ENCODE data around the gene FOXL1. TPM values are rescaled to one million over a fixed set of nuclear protein-coding genes. Genes with fewer than 3 reads are reported as not detected.

FOXL1 gene
- total RNA-seq, 6 experiments from 2014 or later, result 0.15 to 0.74 (median 0.46) TPM; not detected in 2

DNA sequence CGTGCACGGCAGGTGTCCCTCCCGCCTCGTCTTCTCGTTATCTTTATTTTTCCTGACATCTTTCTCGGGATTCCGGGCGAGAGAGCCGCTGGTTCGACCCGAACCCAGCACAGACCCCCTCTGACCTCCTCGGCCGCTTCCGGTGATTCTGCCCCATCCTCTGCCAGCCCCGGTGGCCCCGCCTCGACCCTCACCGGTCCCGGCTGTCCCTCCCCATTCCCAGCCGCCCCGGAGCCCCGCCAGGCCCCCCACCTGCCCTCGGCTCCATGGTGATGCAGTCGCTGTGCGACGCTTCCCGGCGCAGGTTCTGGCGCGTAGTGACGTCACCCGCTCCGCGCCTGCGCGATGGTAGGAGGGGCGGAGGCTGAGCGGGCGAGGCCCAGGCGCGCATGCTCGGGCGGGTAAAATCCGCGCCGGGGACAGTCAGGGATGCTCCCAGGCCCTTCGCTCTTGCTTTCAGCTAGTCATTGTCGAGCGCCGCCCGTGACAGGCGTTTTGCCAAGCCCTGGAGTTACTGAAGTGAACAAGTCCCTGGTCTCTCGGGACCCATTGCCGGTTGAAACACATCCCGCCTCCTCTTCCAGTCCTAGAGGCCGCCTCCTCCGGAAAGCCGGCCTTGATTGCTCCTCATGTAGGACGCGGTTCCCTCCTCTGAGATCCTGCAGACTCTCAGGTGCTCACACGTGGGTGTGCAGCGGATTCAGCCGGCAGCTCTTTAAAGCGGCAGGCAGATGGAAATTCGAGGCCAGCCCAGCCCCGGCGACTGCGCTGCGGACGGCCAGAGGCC, 23.2 kb upstream of the FOXL1 start, which contains the start of gene MTHFSD:
Gene MTHFSD (minus strand): TSS at position 319 of the 787 bp plus-strand sequence. CDS start 51 bp downstream, at position 268.
- WGBS (ENCODE audit: insufficient coverage, low coverage, low lambda C conversion rate, missing lambda C conversion rate), result 5% methylated on average over 25 of the region's 70 CpGs
- no peaks in the 10 kb centered on the region for H3K9me3 ChIP-seq
- peak; percentile 94 to 99 (median 98) for ATAC-seq
- no peaks in the 10 kb centered on the region for H3K27me3 ChIP-seq
- peak; percentile 94 to 95 (median 94) for DNase-seq
- peaks cover 0 to 10% (median 4%) of the 10 kb centered on the region in 4 donors for H3K4me1 ChIP-seq
- H3K27ac ChIP-seq, result peak within 1 kb of the TSS; percentile 73 to 84 (median 76)
- no peaks in the 10 kb centered on the region for H3K36me3 ChIP-seq
- intact Hi-C loops (cut with DNase I), result no loop called here
- peak within 1 kb of the TSS; percentile 77 to 95 (median 88) for H3K4me3 ChIP-seq
- TF ChIP-seq, protein P1, sequence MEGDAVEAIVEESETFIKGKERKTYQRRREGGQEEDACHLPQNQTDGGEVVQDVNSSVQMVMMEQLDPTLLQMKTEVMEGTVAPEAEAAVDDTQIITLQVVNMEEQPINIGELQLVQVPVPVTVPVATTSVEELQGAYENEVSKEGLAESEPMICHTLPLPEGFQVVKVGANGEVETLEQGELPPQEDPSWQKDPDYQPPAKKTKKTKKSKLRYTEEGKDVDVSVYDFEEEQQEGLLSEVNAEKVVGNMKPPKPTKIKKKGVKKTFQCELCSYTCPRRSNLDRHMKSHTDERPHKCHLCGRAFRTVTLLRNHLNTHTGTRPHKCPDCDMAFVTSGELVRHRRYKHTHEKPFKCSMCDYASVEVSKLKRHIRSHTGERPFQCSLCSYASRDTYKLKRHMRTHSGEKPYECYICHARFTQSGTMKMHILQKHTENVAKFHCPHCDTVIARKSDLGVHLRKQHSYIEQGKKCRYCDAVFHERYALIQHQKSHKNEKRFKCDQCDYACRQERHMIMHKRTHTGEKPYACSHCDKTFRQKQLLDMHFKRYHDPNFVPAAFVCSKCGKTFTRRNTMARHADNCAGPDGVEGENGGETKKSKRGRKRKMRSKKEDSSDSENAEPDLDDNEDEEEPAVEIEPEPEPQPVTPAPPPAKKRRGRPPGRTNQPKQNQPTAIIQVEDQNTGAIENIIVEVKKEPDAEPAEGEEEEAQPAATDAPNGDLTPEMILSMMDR (IDR thresholded peaks at IDR 0.05), result no peak
- TF ChIP-seq POLR2A (IDR thresholded peaks at IDR 0.05), result peak; percentile 64

DNA sequence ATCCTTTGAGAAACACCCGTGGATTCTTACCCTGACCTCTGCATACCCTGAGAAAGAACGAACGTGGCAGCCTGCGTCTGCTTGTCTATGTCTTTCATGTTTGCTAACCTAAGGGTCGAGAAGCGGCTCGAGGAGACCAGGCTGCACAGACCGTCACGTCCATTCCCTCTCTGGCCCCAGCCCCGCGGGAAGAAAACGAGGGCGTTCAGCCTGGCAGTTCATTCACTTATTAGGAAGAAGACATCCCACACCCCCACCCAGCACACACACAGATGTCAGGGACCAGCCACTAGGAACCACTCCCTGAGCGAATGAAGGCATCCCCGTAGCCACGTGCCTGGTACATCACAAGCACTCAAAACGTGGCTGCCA, 22.7 kb upstream of the FOXL1 start:
- H3K4me3 ChIP-seq, result peak overlapping the region; percentile 77 to 95 (median 88)
- peak overlapping the region in 1 of 3 donors; percentile 76 for H3K27ac ChIP-seq
- H3K27me3 ChIP-seq, result no peaks in the 10 kb centered on the region
- no peak for ATAC-seq
- DNase-seq, result no peak
- intact Hi-C loops (cut with DNase I), result no loop called here
- 30% methylated on average over 11 of the region's 17 CpGs for WGBS (ENCODE audit: insufficient coverage, low coverage, low lambda C conversion rate, missing lambda C conversion rate)
- H3K4me1 ChIP-seq, result peaks cover 0 to 10% (median 4%) of the 10 kb centered on the region in 4 donors
- no peaks in the 10 kb centered on the region for H3K36me3 ChIP-seq
- H3K9me3 ChIP-seq, result no peaks in the 10 kb centered on the region
- TF ChIP-seq, protein P1 (IDR thresholded peaks at IDR 0.05), result no peak
- TF ChIP-seq POLR2A (IDR thresholded peaks at IDR 0.05), result no peak

DNA sequence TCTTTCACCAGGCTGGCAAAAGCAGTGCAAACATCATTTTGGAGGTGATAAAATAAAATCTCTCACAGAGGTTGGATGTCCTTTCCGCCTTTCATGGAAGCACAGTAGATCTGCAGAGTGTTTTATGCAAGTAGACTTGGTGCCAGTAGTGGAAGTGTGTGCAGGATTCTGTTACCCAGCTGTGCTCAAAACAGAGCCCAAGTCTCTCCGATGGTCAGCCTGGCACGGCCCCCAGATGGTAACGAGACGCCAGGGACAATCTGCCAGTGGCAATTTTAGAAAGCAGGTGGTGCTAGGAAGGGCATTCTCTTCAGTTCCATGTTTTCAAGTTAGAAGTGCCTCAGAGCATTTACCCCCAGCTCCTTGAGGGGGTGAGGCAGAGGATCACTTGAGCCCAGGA, 21.8 kb upstream of the FOXL1 start:
- intact Hi-C loops (cut with DNase I), result no loop called here
- ATAC-seq (no peak), DNase-seq (no peak)
- Histone ChIP-seq H3K9me3 (no peaks in the 10 kb centered on the region), H3K27ac (no peak overlapping the region), H3K36me3 (no peaks in the 10 kb centered on the region), H3K4me3 (no peak overlapping the region), H3K27me3 (no peaks in the 10 kb centered on the region), H3K4me1 (peaks cover 0 to 10% (median 4%) of the 10 kb centered on the region in 4 donors)
- TF ChIP-seq, protein P1 (IDR thresholded peaks at IDR 0.05), result no peak
- no peak for TF ChIP-seq POLR2A (IDR thresholded peaks at IDR 0.05)
- WGBS (ENCODE audit: insufficient coverage, low coverage, low lambda C conversion rate, missing lambda C conversion rate), result 75% methylated on average over 4 of the region's 5 CpGs

DNA sequence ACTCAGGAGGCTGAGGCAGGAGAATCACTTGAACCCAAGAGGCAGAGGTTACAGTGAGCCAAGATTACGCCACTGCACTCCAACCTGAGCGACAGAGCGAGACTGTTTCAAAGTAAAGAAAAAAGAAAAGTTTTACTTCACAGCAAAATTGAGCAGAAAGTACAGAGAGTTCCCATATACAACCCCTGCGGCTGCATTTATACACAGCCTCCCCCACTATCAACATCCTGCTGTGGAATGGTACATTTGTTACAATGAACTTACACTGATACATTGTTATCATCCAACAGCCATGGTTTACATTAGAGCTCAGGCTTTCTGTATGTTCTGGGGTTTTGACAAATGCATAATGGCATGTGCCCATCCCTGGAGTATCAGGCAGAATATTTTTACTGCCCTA, 20.8 kb upstream of the FOXL1 start:
- Histone ChIP-seq H3K36me3 (no peaks in the 10 kb centered on the region), H3K4me1 (peaks cover 0 to 10% (median 4%) of the 10 kb centered on the region in 4 donors), H3K27me3 (no peaks in the 10 kb centered on the region), H3K4me3 (no peak overlapping the region), H3K27ac (no peak overlapping the region), H3K9me3 (no peaks in the 10 kb centered on the region)
- TF ChIP-seq POLR2A (IDR thresholded peaks at IDR 0.05), result no peak
- TF ChIP-seq, protein P1 (IDR thresholded peaks at IDR 0.05), result no peak
- intact Hi-C loops (cut with DNase I), result no loop called here
- DNase-seq, result no peak
- WGBS (ENCODE audit: insufficient coverage, low coverage, low lambda C conversion rate, missing lambda C conversion rate), result 59% methylated on average over 4 of the region's 4 CpGs
- no peak for ATAC-seq
